ENCODE results near the gene PPAT.

Gene PPAT

GRCh38 chr4:56348576-56348975 is 86.8 kb downstream of the PPAT start:
- in situ Hi-C loops (cut with HindIII; ENCODE audit: low pct_unique_long_range_greater_than_20kb, low sequenced_read_pairs): no loop called here
- TF ChIP-seq JUND (IDR thresholded peaks at IDR 0.05; ENCODE audit: low read depth): no peak
- DNase-seq (ENCODE audit: low read depth in 1 of 2, low spot score in 1 of 2): no peak

- in situ Hi-C loops (cut with HindIII; ENCODE audit: low pct_unique_long_range_greater_than_20kb, low sequenced_read_pairs): no loop called here
- no peak for DNase-seq (ENCODE audit: low read depth in 1 of 2, low spot score in 1 of 2)
- TF ChIP-seq JUND (IDR thresholded peaks at IDR 0.05; ENCODE audit: low read depth): no peak
Measured at GRCh38 chr4:56345458-56345857, 90.0 kb downstream of the PPAT start.

Data from T47D (cell line).